Ishikawa (cell line): ENCODE data around the gene PALLD.

Experiments
- CEBPB ChIP-seq: IDR thresholded peaks from 2 replicates; pipeline ENCODE4 v1.6.1; 2012
- EP300 ChIP-seq: IDR thresholded peaks from 2 replicates; pipeline ENCODE4 v1.6.1; 2012; ENCODE audit warnings: borderline replicate concordance
- NFIC ChIP-seq: IDR thresholded peaks from 2 replicates; pipeline ENCODE4 v1.6.1; 2012
- RAD21 ChIP-seq: IDR thresholded peaks from 2 replicates; pipeline ENCODE4 v1.6.1; 2012; ENCODE audit warnings: low read depth
- REST ChIP-seq: IDR thresholded peaks from 2 replicates; pipeline ENCODE4 v1.6.1; 2012; ENCODE audit warnings: low read depth, mild to moderate bottlenecking
- TCF12 ChIP-seq: IDR thresholded peaks from 2 replicates; pipeline ENCODE4 v1.6.1; 2012; ENCODE audit warnings: low read depth
- YY1 ChIP-seq: IDR thresholded peaks from 2 replicates; pipeline ENCODE4 v1.6.1; 2012; ENCODE audit warnings: low read depth
- ZBTB7A ChIP-seq: IDR thresholded peaks from 2 replicates; pipeline ENCODE4 v1.6.1; 2012; ENCODE audit warnings: low read depth

- TF ChIP-seq EP300 (no peak), RAD21 (no peak), ZBTB7A (no peak), REST (no peak), NFIC (no peak), CEBPB (no peak), YY1 (no peak), TCF12 (no peak)
These were observed 158.3 kb downstream of the PALLD start for GRCh38 chr4:168655182-168655581.
